GM21825 (cell line): ENCODE results near the gene ATG14.
A peak's percentile ranks its signal among the peaks of the same experiment; 100 is the strongest.
"Not testable (repeated sequence)": the region's sequence is repeated elsewhere in the genome, so short reads cannot be mapped to it uniquely, and the experiment has no call there.

Source experiments
- ATAC-seq: cut with Tn5 transposase; IDR thresholded peaks from one replicate; pipeline ENCODE4 v1.9.1; 2021; ENCODE audit warnings: mild to moderate bottlenecking, moderate library complexity; ENCODE audit not compliant: unreplicated experiment

ATG14 gene

DNA sequence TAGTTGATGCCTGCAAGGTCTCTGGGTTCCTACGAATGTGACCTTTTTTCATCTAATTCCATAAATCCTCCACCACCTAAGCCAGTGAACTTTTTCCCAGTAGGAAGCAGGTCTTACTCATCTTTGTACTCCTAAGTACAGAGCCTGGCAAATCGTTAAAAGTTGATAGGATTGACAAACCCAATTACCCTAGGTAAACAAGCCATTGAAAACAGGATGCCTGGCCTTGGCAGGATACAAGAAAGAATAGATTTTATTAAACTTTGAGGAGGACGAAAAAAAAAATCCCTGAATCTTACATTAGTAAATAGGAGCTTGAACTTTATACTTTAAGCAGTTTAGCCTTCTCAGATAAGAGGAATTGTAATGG is 23.2 kb upstream of the ATG14 start:
- ATAC-seq, result no peak

DNA sequence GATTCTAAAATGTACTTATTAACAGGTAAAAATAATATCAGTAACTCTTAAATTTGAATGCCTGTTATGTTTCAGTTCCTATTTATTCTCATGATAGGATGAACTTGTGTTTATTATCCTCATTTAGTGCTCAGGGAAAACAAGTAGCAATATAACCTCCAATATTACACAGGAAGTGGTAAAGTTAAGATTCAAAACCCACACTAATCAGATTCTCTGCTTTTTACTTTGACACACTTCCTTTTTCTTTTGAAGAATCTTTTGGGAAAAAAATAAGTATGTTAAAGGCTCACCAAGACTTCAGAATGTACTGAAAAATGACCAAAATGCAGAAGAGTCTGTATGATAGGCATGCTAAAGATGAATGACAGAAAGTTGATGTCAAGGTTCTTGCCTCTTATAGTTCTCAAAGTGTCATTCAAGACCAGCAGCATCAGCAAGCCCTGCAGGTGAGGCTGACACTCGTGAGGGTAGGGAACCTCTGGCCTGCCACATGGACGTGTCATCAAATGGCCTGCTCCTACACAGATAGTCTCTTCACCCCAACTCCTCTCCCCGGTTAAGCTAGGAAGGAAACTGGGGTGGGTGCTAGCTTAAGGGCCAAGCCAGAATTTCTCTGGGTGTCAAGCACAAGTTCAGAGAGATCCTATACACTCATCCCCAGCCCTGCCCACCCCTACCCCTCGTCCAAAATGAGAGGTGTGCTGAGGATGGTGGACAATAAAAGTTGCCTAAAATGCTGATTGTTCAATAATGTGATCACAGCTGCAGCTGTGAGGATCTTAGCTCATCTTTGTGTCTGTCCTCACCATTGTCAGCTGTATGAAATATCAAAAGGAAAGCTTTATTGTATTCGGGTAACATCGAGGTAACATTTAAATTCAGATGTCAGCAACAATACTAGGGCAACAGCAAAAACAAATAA is 22.5 kb upstream of the ATG14 start:
- no peak for ATAC-seq

DNA sequence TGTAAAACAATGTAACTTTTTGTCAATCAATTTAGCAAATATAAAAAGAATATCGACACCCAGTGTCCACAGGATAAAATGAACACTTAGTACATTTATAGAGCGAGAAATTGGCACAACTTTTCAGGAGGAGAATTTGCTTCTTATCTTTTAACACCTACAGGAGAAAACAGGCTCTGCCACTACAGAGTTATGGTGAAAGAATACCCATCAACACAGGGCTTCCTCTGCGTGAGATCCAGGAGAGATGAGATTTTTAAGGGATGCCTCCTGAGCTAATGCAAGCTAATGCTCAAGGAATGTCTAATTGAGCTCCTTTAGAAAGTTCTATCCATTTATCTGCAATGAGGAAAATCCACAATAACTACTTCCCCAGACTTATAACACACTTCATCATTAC is 21.0 kb upstream of the ATG14 start:
- no peak for ATAC-seq

DNA sequence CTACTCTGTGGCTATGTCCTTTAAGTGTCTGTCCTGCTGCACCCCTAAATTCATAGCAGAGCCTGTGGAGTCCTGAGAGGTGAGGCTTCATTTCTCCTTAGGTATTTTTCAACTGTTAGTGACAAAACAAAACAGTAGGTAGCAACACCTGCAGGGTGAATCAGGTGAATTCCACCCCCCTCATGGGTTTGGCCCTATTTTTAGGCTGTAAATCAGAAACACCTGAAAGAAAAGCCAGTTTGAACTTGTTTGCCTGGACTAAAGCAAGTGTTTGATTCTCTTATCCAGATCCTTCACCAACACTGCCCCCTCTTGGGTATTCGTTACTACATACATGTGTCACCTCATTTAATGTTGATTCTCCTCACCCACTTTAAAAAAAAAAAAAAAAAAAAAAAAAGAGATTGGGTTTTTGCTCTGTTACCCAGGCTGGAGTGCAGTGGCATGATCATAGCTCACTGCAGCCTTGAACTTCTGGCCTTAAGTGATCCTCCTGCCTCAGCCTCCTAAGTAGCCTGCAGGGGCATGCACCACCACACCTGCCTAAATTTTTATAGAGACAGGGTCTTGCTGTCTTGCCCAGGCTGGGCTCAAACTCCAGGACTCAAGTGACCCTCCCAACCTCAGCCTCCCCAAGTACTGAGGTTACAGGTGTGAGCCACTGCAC is 18.5 kb upstream of the ATG14 start:
- peak; percentile 58 for ATAC-seq

DNA sequence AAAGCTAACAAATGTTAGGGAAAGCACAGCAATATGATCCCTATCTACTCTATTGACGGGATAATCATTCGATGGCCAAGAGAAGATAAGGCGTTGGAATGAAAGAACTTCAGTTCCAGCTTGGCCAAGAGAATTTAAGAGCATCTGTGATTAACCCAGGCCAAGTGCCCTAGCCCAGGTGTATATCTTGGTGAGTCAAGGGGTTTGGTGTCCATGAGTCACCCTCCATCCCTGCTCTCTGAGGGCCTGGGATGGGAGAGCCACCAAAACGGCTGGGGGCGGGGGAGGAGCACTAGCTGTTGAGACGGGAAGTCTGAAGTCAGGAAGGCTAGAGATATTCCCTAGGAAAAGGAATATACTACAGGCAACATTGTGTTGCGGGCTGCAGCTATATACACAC is 15.8 kb upstream of the ATG14 start:
- no peak for ATAC-seq

DNA sequence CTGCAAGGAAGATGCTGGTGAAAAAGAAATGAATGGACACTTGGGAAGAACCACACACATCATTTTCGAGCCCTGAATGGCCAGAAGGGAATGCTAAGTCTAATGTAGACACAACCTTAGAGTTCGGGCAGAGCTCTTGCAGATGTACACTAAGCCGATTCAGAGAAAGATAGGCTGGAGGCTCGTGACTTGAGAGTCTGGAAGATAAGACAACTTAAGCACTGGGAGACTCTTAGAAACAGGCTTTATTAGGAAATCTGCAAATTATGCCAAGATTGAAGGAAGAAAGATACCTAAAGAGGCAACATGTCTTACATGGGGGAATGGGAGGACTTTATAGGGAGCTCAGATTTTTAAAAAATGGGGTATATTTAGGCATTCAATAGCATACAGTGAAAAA is 15.3 kb upstream of the ATG14 start:
- ATAC-seq, result no peak

DNA sequence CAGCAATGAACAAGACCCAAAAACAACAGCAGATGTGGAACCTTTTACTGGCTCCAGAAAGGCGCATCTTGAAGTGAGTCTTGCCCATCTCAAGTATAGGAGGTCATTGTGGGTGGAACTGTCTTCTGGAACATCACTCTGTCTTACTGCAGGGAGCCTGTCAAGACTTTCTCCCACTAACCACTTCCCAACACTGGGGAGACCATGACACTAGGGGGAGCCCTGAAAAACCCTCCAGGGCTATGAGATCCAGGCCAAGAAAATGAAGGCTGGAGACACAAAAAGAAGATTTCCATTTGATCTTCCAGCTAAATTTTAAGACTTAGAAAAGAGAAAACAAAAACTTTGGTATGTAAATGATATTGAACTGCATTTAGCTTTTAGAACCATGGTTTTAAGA is 13.5 kb upstream of the ATG14 start:
- ATAC-seq, result no peak

DNA sequence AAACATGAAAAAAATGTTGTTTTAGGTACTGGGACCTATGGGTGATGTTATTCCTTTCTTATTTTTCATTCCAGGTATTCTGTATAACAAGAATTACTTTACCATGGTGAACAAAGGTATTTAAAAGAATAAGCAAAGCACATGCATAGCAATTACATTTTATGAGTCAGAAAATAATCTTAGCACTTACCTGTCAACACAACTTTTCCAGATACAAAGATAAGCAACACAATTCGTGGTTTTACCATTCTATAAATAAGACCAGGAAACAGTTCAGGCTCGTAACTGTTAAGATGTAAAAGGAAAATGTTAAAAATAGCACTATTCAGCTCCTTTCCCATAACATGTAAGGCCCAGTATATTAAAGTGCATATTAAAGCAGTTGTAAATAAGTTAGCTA is 12.3 kb upstream of the ATG14 start:
- no peak for ATAC-seq

DNA sequence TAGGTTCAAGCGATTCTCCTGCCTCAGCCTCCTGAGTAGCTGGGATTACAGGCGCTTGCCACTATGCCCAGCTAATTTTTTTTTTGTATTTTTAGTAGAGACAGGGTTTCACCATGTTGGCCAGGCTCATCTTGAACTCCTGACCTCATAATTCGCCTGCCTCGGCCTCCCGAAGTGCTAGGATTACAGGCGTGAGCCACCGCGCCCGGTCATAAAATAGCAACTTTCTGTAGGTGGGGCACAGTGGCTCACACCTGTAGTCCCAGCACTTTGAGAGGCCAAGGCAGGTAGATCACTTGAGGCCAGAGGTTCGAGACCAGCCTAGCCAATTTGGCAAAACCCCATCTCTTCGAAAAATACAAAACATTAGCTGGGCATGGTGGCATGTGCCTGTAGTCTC is 10.7 kb upstream of the ATG14 start:
- not testable (repeated sequence) for ATAC-seq

DNA sequence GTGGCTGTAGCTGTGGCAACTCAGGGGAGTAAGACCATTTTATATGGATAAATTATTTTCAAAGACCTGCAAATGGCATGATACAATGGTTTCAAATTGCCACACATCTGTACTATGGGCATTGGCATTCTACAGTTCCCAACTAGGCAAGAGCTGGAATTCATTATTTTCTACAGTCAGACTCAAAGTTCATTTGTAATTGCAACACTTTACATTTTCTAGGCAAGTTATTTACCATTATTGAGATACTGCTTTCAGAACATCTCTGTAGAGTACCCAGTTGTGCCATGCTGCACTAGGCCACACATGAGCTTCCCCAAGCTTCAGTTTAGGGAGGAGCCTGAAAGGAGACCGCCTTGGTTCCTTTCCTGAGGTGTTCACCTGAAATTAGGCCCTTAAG is 8.0 kb upstream of the ATG14 start:
- no peak for ATAC-seq

DNA sequence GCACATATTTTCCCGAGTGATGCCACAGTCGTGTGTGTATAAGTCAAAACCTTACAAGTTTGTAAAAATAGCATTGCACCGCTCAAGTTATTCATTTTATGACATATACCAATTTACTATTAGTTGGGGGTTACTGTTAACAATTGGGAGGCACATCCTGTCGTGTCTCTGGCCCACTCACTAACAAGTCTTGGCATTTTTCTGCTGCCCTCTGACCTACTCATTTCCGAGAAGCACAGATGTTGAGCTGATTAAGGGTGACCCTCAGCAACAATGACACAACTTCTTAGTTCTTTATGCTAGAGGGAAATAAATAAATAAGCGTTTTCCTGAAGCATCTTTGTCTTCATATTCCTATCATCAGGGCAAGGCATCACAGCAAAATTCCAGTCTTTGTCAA is 6.8 kb upstream of the ATG14 start:
- no peak for ATAC-seq

DNA sequence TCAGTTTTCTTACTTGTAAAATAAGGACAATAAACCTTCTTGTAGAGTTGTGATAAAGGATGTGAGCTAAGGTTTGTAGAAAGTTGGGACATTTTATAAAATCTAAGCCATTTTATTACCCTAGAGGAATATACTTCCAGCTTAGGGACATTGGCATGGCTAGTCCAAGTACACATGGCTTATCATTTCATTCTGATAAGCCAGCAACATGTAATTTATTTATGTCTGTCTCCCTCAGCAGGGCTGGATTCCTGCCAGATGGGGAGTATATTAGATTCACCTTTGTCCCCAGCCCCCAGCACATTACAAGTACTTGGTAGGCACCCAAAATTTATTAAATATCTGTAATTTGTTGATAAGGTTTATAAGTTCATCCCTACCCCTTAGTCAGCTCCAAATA is 6.3 kb upstream of the ATG14 start:
- ATAC-seq, result no peak

DNA sequence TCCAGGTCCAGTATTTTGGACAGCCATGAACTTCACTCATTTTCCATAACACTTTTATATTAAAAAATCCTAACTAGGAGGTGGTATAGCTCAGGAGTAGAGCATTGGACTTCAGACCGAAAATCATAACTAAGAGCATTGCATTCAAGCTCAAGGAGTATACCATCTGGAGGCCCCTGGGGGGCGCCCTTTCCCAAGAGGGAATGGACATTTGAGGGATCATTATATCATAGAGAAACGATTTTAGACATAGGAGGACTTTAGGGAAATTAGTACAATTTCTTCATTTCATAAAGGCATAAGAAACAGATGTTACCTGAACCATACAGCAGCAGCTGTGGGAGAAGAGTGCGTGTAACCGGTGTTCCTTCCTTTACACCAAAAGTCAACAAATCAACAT is 5.2 kb upstream of the ATG14 start:
- ATAC-seq, result no peak

DNA sequence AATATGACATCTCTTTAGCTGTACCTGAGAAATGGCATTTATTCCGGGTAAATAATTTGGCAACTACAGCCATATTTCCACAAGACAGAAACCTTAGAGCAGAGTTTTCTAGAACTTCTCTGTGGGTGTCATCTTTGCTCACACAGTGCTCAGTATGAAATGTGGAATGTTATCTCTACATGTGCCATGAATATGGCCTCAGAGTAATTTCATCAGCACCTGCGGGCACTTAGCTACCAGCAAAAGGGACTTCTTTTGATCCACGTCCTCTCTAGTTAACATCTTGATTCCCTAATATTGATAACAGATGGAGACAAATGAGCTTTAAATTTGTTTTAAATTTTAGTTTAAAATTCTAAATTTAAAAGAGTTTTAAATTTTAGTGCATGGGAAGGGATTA is 2.9 kb upstream of the ATG14 start:
- ATAC-seq, result no peak

DNA sequence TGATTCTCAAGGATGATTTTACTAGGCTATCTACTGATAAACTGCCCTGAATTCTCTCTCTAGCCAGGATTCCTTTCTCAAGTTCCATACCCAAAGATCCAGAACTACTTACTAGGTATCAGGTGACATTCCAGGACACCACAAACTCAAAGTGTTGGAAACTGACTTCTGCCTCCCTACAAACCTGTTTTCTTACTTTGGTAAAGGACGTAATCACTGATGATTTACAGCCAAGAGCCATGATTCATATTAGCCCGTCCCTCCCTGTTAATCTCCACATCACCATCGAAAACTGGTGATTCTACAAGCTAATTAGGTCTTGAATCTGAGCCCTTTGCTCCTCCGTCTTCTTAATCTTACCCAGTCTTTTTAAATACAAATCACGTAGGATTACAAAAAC is 1.0 kb upstream of the ATG14 start:
- ATAC-seq, result no peak

DNA sequence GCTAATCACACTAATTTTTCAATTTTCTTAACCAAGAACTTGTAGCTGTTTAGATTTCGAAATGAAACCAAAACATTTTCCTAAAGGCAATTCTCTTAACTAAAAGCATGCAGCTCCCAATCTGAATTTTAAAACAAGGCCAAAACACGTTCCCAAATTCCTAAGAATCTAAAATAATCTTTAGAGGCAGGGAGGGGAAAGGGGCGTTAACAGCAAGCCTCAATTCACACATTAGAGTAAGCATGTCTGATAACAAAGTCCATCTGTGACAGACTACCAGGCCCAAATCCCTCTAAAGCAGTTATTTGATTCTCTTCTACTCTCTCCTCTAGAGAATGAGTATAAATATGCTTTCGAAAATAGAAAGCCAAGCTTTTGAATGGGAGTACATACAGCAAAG is 754 bp downstream of the ATG14 start:
- no peak for ATAC-seq

DNA sequence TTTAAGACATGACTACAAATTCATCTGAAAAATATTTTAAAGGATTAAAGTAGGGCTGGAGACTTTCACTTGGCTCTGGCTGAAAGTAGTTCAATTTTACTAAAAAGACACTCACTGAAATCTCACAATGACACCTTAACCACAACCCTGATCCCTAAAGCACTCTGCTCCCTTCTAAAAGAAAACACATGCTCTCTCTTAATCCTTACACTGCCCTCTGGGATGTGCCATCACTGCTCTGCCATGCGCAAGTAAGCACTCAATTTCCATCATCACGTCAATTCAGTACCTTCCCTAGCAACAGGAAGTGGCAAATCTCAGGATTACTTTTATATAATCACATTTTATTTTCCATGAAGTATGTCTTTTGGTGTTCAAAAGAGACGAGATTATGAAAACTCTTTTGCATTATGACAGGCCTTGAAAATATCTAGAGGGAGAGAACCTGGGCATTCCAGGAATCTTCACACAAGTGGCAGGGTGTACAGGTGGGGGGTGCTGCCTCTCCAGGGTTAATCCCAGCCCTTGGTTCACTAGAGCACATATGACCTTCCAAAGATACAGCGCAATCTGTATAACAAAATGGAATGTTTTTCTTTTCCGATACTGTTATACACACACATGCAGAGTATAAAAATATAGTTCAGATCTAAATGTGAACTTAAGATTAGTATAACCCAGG is 7.3 kb downstream of the ATG14 start:
- ATAC-seq, result no peak

DNA sequence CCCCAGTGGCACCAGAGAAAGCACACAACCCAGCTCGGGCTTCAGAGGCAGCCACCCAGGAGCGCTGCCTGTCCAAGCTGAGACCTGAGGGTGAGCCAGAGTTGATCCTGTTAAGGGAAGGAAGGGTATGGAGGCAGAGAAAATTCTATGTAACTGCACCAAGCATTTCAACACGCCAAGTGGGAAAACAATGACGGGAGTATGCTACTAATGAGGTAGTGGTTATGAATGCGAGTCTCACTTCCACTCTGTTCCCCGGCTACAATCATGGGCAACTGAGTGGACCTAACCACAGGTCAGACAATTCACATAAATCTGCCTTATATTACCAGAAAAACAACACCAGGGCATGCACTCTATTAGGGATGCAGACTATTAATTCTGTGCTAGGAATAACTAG is 9.9 kb downstream of the ATG14 start:
- ATAC-seq, result no peak

DNA sequence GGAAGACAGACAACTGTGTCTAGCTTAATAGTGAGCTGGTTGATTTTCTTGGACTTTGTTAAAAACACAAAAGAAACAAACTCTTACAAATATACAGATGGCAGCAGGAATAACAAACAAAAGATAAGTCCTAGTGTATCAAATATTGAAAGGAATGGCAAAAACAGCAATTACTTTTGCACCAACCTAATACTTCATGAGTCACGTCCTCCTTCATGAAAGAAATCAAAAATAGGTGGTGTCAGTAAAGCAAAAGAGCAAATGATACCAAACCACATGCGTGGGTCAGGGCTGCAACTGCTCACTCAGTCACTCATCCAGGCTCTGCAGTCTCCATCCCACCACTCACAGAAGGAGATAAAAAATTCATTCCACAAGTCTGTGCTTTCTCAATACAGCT is 11.8 kb downstream of the ATG14 start:
- ATAC-seq, result no peak

DNA sequence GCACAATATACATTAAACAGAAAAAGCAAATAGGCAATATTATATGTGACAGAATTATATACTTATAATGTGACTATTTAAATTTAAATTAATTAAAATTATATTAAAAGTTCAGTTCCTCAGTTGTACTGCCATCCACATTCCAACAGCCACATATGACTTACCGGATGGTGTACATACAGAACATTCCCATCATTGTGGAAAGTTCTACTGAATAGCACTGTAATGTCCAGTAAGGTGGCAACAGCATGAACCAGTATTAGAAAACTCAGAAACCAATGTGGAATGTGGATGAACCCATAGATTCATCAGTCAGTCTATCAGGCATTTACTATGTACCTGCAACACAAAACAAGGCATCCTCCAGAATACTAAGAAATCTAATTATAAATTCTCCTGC is 12.4 kb downstream of the ATG14 start:
- ATAC-seq, result no peak

DNA sequence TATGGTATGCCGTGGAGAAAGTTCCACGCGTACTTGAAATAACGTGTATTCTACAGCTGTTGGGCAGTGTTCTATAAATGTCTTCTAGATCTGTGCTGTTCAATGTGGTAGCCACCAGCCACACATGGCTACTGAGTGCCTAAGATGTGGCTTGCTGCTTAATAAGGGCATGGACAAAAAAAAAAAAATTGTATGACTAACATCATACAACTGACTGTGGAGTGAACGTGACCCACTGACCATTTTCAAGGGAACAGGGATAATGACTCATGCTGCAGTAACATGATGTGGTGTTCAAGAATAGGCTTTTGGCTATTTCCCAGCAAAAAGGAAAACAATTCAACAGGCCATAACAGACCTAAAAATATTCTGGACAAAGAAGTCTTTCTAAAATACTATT is 13.0 kb downstream of the ATG14 start:
- no peak for ATAC-seq

DNA sequence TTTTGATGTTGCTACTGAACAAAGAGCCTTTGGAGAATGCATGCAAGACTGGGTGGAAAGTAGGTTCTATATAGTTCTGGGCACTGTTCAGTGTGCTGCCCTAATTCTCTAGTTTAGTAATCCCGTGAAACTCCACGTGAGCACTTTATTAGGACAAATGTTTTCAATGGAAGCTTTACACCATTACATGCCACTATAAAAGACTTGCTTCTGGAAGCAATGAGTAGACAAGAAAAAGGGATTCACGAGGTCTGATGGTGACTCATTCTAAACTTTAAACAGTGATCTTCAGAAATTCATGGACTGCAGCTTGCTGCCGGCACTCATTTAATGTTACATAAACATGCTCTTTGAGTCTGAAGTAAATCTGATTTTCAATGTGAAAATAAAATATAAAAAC is 22.3 kb downstream of the ATG14 start:
- no peak for ATAC-seq
